Parathyroid adenoma (tissue), 2 donors: ENCODE measurements around the gene TMEM231.
"Not testable (repeated sequence)": the region's sequence is repeated elsewhere in the genome, so short reads cannot be mapped to it uniquely, and the experiment has no call there.

Experiments
- H2AFZ ChIP-seq: fragments of 300-600 bp; sonication (generic); one replicate; pipeline ENCODE4 v1.7.0; 2017; ENCODE audit warnings: antibody characterized with exemption, mild to moderate bottlenecking
- H3K27ac ChIP-seq: fragments of 300-600 bp; sonication (generic); one replicate; pipeline ENCODE4 v1.7.0; 2017
- H3K27me3 ChIP-seq: fragments of 300-600 bp; sonication (generic); one replicate; pipeline ENCODE4 v1.7.0; 2017; ENCODE audit warnings: low read length; ENCODE audit not compliant: control insufficient read depth, insufficient read depth
- H3K36me3 ChIP-seq: fragments of 300-600 bp; sonication (generic); one replicate; pipeline ENCODE4 v1.7.0; 2017; ENCODE audit warnings: low read length; ENCODE audit not compliant: control insufficient read depth, insufficient read depth
- H3K4me1 ChIP-seq: fragments of 300-600 bp; sonication (generic); one replicate; pipeline ENCODE4 v1.7.0; 2017; ENCODE audit warnings: control low read depth
- H3K4me2 ChIP-seq: fragments of 300-600 bp; sonication (generic); one replicate; pipeline ENCODE4 v1.7.0; 2017; ENCODE audit warnings: low read length
- H3K4me3 ChIP-seq: fragments of 300-600 bp; sonication (generic); one replicate; pipeline ENCODE4 v1.7.0; 2017; ENCODE audit warnings: low read depth, low read length
- H3K79me2 ChIP-seq: fragments of 300-600 bp; sonication (generic); one replicate; pipeline ENCODE4 v1.7.0; 2017; ENCODE audit warnings: control low read depth
- H3K9ac ChIP-seq: fragments of 300-600 bp; sonication (generic); one replicate; pipeline ENCODE4 v1.7.0; 2017; ENCODE audit warnings: mild to moderate bottlenecking
- H3K9me3 ChIP-seq: fragments of 300-600 bp; sonication (generic); one replicate; pipeline ENCODE4 v1.7.0; 2017; ENCODE audit warnings: low read length; ENCODE audit not compliant: control insufficient read depth
- TF ChIP-seq, protein P1 (sequence below): fragments of 300-600 bp; sonication (generic); IDR thresholded peaks from one replicate; pipeline ENCODE4 v1.7.0; 2017; ENCODE audit warnings: antibody characterized with exemption, mild to moderate bottlenecking
- donor health status: primary hyperparathyroidism.

TMEM231 gene

GRCh38 chr16:75501359-75501758 lies 54.7 kb downstream of the TMEM231 start:
- no peaks in the 10 kb centered on the region for H3K4me1 ChIP-seq
- TF ChIP-seq, protein P1, sequence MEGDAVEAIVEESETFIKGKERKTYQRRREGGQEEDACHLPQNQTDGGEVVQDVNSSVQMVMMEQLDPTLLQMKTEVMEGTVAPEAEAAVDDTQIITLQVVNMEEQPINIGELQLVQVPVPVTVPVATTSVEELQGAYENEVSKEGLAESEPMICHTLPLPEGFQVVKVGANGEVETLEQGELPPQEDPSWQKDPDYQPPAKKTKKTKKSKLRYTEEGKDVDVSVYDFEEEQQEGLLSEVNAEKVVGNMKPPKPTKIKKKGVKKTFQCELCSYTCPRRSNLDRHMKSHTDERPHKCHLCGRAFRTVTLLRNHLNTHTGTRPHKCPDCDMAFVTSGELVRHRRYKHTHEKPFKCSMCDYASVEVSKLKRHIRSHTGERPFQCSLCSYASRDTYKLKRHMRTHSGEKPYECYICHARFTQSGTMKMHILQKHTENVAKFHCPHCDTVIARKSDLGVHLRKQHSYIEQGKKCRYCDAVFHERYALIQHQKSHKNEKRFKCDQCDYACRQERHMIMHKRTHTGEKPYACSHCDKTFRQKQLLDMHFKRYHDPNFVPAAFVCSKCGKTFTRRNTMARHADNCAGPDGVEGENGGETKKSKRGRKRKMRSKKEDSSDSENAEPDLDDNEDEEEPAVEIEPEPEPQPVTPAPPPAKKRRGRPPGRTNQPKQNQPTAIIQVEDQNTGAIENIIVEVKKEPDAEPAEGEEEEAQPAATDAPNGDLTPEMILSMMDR = no peak
- H2AFZ ChIP-seq = no peak overlapping the region
- no peaks in the 10 kb centered on the region for H3K9me3 ChIP-seq
- no peaks in the 10 kb centered on the region for H3K79me2 ChIP-seq
- no peak overlapping the region for H3K9ac ChIP-seq
- no peaks in the 10 kb centered on the region for H3K36me3 ChIP-seq
- no peak overlapping the region for H3K4me3 ChIP-seq
- no peaks in the 10 kb centered on the region for H3K27me3 ChIP-seq
- no peak overlapping the region for H3K4me2 ChIP-seq
- no peak overlapping the region for H3K27ac ChIP-seq

DNA sequence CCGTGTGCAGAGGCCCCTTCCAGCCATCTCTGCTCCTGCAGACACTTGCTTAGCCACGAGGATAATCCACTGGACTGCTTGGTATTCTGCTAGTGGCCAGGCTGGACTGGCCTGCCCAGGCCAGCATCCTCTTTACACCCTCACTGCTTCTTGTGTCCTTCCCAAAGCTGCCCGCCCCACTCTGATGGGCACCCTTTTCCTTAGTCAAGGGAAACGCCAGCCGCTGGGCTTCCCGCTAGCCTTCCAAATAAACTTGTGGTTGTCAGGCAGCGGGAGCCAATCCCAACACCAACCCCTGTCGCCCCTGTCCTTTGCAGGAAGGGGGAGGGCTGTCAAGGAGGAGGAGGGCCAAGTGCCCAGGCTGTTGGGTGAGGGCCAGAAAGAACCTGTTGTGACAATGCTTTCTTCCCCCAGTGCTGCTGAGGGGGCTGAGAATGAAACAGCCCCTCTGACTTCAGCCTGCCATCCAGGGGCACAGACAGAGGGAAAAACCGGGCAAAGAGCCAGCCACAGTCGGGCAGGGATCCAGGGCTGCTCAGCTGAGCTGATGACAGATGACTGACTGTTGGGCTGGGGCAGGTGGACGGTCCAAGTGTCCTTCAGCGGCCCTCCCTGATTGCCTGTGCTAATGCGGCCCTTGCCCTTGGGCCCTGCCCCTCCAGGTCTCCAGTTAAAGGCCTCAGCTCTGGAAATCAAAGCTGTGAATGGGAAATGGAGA lies 57.3 kb downstream of the TMEM231 start:
- not testable (repeated sequence) for H3K36me3 ChIP-seq, H3K4me2 ChIP-seq, H2AFZ ChIP-seq, H3K27me3 ChIP-seq, H3K4me3 ChIP-seq, H3K9me3 ChIP-seq, H3K79me2 ChIP-seq, H3K27ac ChIP-seq, H3K9ac ChIP-seq, H3K4me1 ChIP-seq

DNA sequence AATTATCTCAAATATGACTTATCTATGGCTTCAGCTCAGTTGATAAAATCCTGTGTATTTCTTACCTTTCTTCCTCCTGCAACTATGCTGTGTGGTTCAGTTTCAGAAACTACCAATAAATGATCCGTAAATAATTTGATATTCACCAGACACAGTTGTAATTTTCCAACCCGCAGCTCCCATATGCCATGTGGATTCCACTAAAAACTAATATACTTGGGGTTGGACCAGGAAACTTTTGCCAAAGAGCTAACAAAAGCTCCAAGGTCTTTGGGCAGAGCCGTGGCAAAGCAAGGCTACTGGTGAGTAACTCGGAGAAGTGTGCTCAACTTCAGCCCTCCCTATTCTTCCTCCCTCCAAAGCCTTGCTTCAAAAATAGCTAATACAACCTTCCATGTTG lies 58.5 kb downstream of the TMEM231 start:
- Histone ChIP-seq H3K36me3 (no peaks in the 10 kb centered on the region), H2AFZ (peak overlapping the region; percentile 34), H3K4me3 (no peak overlapping the region), H3K79me2 (no peaks in the 10 kb centered on the region), H3K4me2 (no peak overlapping the region), H3K9me3 (no peaks in the 10 kb centered on the region), H3K27me3 (no peaks in the 10 kb centered on the region), H3K9ac (no peak overlapping the region), H3K27ac (no peak overlapping the region), H3K4me1 (peaks cover 4% of the 10 kb centered on the region)
- TF ChIP-seq, protein P1 = no peak

DNA sequence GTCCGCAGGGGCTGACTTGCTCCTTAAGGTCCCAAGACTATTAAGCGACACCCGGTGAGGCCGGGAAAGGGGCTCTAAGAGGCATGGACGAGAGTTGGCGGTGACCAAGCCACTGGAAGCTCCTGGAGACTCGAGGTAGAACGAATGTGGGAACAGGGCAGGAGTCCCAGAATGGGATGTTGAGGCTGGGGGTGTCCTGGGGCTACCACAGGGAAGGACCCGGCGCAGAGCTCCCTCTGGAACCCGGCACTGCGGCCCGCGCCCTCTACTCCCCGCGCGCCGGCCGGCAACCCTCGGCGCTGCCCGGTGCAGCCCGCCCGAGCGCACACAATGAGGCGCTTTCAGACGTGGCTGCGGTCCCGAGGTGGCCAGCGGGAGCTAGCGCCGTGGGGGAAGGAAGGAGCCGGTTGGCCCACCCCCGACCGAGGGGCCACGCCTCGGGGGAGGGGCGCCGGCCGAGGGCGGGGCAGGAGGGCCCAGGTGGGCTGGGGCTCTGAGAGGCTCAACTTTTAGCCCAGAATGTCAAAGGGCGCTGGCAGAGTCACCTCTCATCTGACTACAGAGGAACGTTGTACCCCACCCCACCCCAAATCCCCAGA lies 60.9 kb downstream of the TMEM231 start, which contains the start of gene CHST6:
Gene CHST6, minus strand, starts transcription at position 366 of the 599 bp plus-strand sequence. CDS start 15,613 bp downstream, outside the sequence.
- Histone ChIP-seq H2AFZ (peak within 1 kb of the TSS; percentile 79), H3K79me2 (no peaks in the 10 kb centered on the region), H3K36me3 (no peaks in the 10 kb centered on the region), H3K9ac (no peak within 1 kb of the TSS), H3K27ac (no peak within 1 kb of the TSS), H3K4me3 (no peak within 1 kb of the TSS), H3K4me1 (peaks cover 11% of the 10 kb centered on the region), H3K4me2 (peak within 1 kb of the TSS; percentile 49), H3K9me3 (no peaks in the 10 kb centered on the region), H3K27me3 (no peaks in the 10 kb centered on the region)
- TF ChIP-seq, protein P1 = no peak

DNA sequence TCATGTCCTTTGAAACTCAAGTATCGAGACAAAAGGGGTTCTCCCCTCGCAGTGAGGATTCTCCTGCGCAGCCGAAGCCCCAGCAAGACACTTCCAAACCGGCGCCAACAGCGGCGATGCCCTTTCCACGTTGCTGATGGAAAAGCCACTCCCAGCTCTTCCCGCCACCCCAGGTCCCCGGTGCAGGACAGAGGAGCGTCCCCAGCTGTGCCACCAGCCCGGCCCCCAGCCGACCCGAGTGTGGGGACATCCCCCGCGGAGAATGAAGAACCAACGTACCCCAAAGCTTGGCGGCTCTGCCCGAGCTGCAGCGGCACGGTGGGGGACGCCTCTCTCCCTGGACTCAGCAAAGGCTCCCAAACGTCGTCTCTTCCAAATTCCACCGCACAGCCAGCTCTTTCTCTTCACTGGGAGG lies 61.4 kb downstream of the TMEM231 start:
- Histone ChIP-seq H3K79me2 (no peaks in the 10 kb centered on the region), H3K36me3 (no peaks in the 10 kb centered on the region), H3K4me3 (no peak overlapping the region), H3K4me1 (peaks cover 11% of the 10 kb centered on the region), H3K27me3 (no peaks in the 10 kb centered on the region), H3K27ac (no peak overlapping the region), H3K9me3 (no peaks in the 10 kb centered on the region), H2AFZ (peak overlapping the region; percentile 79), H3K4me2 (peak overlapping the region; percentile 49), H3K9ac (no peak overlapping the region)
- TF ChIP-seq, protein P1 = no peak
